GM18873 (cell line): ENCODE results near the gene FBXO40.

Experiments used
- ATAC-seq: cut with Tn5 transposase; IDR thresholded peaks from one replicate; pipeline ENCODE4 v1.9.1; 2021; ENCODE audit warnings: mild to moderate bottlenecking, moderate library complexity, moderate number of reproducible peaks; ENCODE audit not compliant: unreplicated experiment, low FRiP score

FBXO40 gene

GRCh38 chr3:121619691-121620090 is 26.5 kb downstream of the FBXO40 start:
- no peak for ATAC-seq

GRCh38 chr3:121621491-121621890 is 28.3 kb downstream of the FBXO40 start:
- ATAC-seq = no peak

- ATAC-seq = no peak
Measured at GRCh38 chr3:121624147-121624899, 31.1 kb downstream of the FBXO40 start.

GRCh38 chr3:121626495-121626894 is 33.3 kb downstream of the FBXO40 start:
- no peak for ATAC-seq

GRCh38 chr3:121627211-121627610 is 34.0 kb downstream of the FBXO40 start:
- no peak for ATAC-seq

GRCh38 chr3:121627622-121628021 is 34.4 kb downstream of the FBXO40 start:
- no peak for ATAC-seq

GRCh38 chr3:121629601-121630000 is 36.4 kb downstream of the FBXO40 start:
- no peak for ATAC-seq

GRCh38 chr3:121630355-121630754 is 37.2 kb downstream of the FBXO40 start:
- no peak for ATAC-seq

- ATAC-seq = no peak
Measured at GRCh38 chr3:121637922-121638321, 44.7 kb downstream of the FBXO40 start.

- ATAC-seq = no peak
Measured at GRCh38 chr3:121641127-121641526, 47.9 kb downstream of the FBXO40 start.

- no peak for ATAC-seq
Measured at GRCh38 chr3:121642601-121643314, 49.6 kb downstream of the FBXO40 start.

GRCh38 chr3:121645054-121645453 is 51.9 kb downstream of the FBXO40 start:
- ATAC-seq = no peak

GRCh38 chr3:121648219-121648958 is 55.2 kb downstream of the FBXO40 start:
- no peak for ATAC-seq

- no peak for ATAC-seq
Measured at GRCh38 chr3:121649645-121650044, 56.5 kb downstream of the FBXO40 start.

GRCh38 chr3:121651684-121652083 is 58.5 kb downstream of the FBXO40 start:
- no peak for ATAC-seq

GRCh38 chr3:121654493-121655385 is 61.6 kb downstream of the FBXO40 start:
- peak; percentile 64 for ATAC-seq

- ATAC-seq = no peak
Measured at GRCh38 chr3:121658716-121659435, 65.7 kb downstream of the FBXO40 start.

GRCh38 chr3:121659586-121659985 is 66.4 kb downstream of the FBXO40 start:
- no peak for ATAC-seq

- peak; percentile 81 for ATAC-seq
Measured at GRCh38 chr3:121660356-121661171, 67.4 kb downstream of the FBXO40 start, which contains the start of gene HCLS1. HCLS1 (minus strand) TSS chr3:121660903; CDS start chr3:121658347, 2,556 bp downstream.
